Astrocyte of the cerebellum (primary cell): ENCODE measurements around the gene ADAMTS17.

Source experiments
- DNase-seq: peaks from one replicate; pipeline ENCODE4 v3.0.0-alpha.2; 2011; ENCODE audit warnings: low read depth
- H3K4me3 ChIP-seq: 2 replicates; pipeline ENCODE4 v1.5.1; 2011; ENCODE audit warnings: mild to moderate bottlenecking, low read depth, low read length, moderate library complexity
- CTCF ChIP-seq: IDR thresholded peaks from 2 replicates; pipeline ENCODE4 v1.5.1; 2012; ENCODE audit warnings: low read length, low read depth, moderate library complexity, mild to moderate bottlenecking; ENCODE audit errors: missing control alignments
- in situ Hi-C: cut with HindIII; loops from 2 replicates; pipeline ENCODE4 v1.10.0; 2017; ENCODE audit warnings: low sequenced_read_pairs

The ADAMTS17 gene

GRCh38 chr15:99998661-99999101 is 343.1 kb downstream of the ADAMTS17 start:
- no peak overlapping the region for H3K4me3 ChIP-seq
- TF ChIP-seq CTCF = no peak
- in situ Hi-C loops = no loop called here
- DNase-seq = no peak

GRCh38 chr15:99997112-99997651 is 344.6 kb downstream of the ADAMTS17 start:
- no peak overlapping the region for H3K4me3 ChIP-seq
- no peak for DNase-seq
- in situ Hi-C loops = no loop called here
- TF ChIP-seq CTCF = no peak

DNA sequence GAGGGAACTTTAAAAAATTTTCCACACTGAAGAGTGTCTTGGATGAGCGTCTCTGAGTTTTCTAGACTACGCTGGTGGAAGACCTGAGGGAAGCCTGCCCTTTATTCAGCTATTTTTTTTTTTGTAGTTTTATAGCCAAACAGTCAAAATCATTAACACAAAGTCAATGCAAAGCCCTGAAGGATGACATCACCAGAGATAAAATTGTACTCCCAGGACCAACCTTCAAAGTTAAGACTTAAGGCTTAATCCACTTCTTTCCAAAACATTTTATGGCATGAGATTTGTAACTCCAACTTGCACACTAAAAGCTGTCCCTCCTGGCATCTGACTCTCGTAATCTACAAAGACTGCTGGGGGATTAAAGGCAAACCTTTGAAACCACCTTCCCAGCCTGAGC is 345.1 kb downstream of the ADAMTS17 start:
- DNase-seq = no peak
- in situ Hi-C loops = no loop called here

GRCh38 chr15:99995543-99995942 is 346.2 kb downstream of the ADAMTS17 start:
- no peak for TF ChIP-seq CTCF
- DNase-seq = no peak
- H3K4me3 ChIP-seq = no peak overlapping the region
- in situ Hi-C loops = no loop called here

More for the DNA sequence above, 345.1 kb downstream of the ADAMTS17 start:
- no peak overlapping the region for H3K4me3 ChIP-seq
- TF ChIP-seq CTCF = no peak

GRCh38 chr15:99994849-99995248 is 346.9 kb downstream of the ADAMTS17 start:
- TF ChIP-seq CTCF = no peak
- in situ Hi-C loops = no loop called here
- DNase-seq = no peak
- no peak overlapping the region for H3K4me3 ChIP-seq

DNA sequence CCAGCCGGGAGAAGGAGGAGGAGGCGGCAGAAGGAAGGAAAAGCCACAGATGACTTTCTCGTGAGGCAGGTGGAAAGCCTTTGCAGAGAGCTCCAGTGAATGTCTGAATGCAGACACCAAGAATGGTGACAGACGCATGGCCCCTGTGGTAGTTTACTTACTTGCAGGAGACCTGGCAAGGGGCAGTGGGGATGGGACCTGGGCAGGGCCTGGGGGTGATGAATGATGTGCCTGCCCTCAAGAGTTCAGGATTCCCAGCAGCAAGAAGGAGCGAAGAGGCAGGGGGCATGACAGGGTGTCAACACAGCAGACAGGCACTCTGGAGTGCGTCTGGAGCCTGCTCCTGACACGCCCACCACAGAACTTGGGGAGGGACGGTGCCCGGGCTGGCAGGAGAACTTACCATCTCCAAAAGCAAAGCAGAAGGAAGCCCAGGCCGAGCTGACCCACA is 348.1 kb downstream of the ADAMTS17 start:
- in situ Hi-C loops = no loop called here
- H3K4me3 ChIP-seq = no peak overlapping the region
- TF ChIP-seq CTCF = no peak
- no peak for DNase-seq
